ENCODE data around the gene EGFL6. TPM values are rescaled to one million over a fixed set of nuclear protein-coding genes. Genes with fewer than 3 reads are reported as not detected.
A peak's percentile ranks its signal among the peaks of the same experiment; 100 is the strongest.

EGFL6 gene
- polyA plus RNA-seq, 2 of the 4 experiments (the other 2 are of a cell fraction): not detected

- no peak; a peak in 1 of 6 replicates for ATAC-seq
- CTCF ChIA-PET: no interaction called here
- POLR2A ChIA-PET: no interaction called here
- peak in 1 of 2 experiments; percentile 25 for DNase-seq (ENCODE audit: low read depth in 1 of 2, low spot score in 1 of 2)
- no peak for TF ChIP-seq ATOH8 (CRISPR knock-in tag; IDR thresholded peaks at IDR 0.05; ENCODE audit: low read depth)
- TF ChIP-seq MAFK (IDR thresholded peaks at IDR 0.05; ENCODE audit: partially characterized antibody): peak; percentile 94
- Histone ChIP-seq H3K4me2 (no peak overlapping the region), H3K9me3 (no peaks in the 10 kb centered on the region), H3K4me1 (peaks cover 4% of the 10 kb centered on the region; the same call in 1 of the 3 replicates), H3K27ac (no peak overlapping the region), H3K4me3 (no peak overlapping the region)
- peak; percentile 65 for FAIRE-seq
- 58% methylated on average over 4 of the region's 4 CpGs for WGBS (ENCODE audit: missing lambda C conversion rate)
These were observed 28.5 kb downstream of the EGFL6 start for GRCh38 chrX:13597874-13598273.

DNA sequence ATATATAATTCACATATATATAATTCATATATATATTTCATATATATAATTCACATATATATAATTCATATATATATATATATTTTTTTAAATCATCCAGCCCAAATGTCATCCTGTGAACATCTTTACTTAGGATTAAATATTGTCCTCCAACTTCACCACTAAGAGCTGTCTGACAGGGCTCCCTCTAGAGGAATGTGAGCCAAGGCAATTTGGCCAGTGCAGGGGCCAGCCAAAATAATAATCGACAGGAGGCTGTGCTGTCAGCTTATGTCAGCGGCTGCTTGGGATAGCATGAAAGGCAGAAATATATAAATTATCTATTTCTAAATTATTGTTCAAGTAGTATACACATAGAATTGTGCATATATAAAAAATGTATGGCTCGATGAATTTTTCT, 29.5 kb downstream of the EGFL6 start:
- peaks cover 4% of the 10 kb centered on the region; the same call in 1 of the 3 replicates for H3K4me1 ChIP-seq
- CTCF ChIA-PET: interaction anchor here (1.1 kb wide), 1 partner anchor 24 kb away, joined by 4 read pairs; no protein-coding TSS in a partner anchor
- ATAC-seq (peak; percentile 68 to 80; a peak in 4 of 6 replicates), FAIRE-seq (no peak), DNase-seq (ENCODE audit: low read depth in 1 of 2, low spot score in 1 of 2) (peak; percentile 23 to 24)
- 27% methylated on average over 3 of the region's 3 CpGs for WGBS (ENCODE audit: missing lambda C conversion rate)
- H3K4me2 ChIP-seq: no peak overlapping the region
- H3K9me3 ChIP-seq: no peaks in the 10 kb centered on the region
- POLR2A ChIA-PET: no interaction called here
- H3K27ac ChIP-seq: no peak overlapping the region
- TF ChIP-seq MAX (IDR thresholded peaks at IDR 0.05) (no peak), KDM5A (IDR thresholded peaks at IDR 0.05) (no peak), ESRRA (IDR thresholded peaks at IDR 0.05; ENCODE audit: borderline replicate concordance, low read length) (no peak), CHD4 (IDR thresholded peaks at IDR 0.05; ENCODE audit: borderline replicate concordance) (no peak), RAD21 (conservative IDR thresholded peaks at IDR 0.05 in 1 of 2, IDR thresholded peaks at IDR 0.05 in 1 of 2) (peak in 1 of 2 experiments; percentile 11; a peak in 1 of 5 replicates), CTCF (IDR thresholded peaks at IDR 0.05) (peak; percentile 37), POLR2A (IDR thresholded peaks at IDR 0.05; ENCODE audit: low read length) (no peak)
- no peak overlapping the region for H3K4me3 ChIP-seq

- 4% methylated on average over 1 of the region's 1 CpG for WGBS (ENCODE audit: missing lambda C conversion rate)
- Histone ChIP-seq H3K4me3 (no peak overlapping the region), H3K9me3 (no peaks in the 10 kb centered on the region), H3K4me1 (peaks cover 4% of the 10 kb centered on the region; the same call in 1 of the 3 replicates), H3K27ac (no peak overlapping the region), H3K4me2 (no peak overlapping the region)
- ATAC-seq (no peak), DNase-seq (ENCODE audit: low read depth in 1 of 2, low spot score in 1 of 2) (no peak), FAIRE-seq (no peak)
- POLR2A ChIA-PET: no interaction called here
- CTCF ChIA-PET: interaction anchor here (1.1 kb wide), 1 partner anchor 24 kb away, joined by 4 read pairs; no protein-coding TSS in a partner anchor
- TF ChIP-seq POLR2AphosphoS2 (conservative IDR thresholded peaks at IDR 0.05; ENCODE audit: low read length) (no peak), ATOH8 (CRISPR knock-in tag; IDR thresholded peaks at IDR 0.05; ENCODE audit: low read depth) (no peak), SREBF2 (IDR thresholded peaks at IDR 0.05) (no peak), NPAS2 (CRISPR knock-in tag; IDR thresholded peaks at IDR 0.05; ENCODE audit: borderline replicate concordance) (no peak), JUNB (IDR thresholded peaks at IDR 0.05) (no peak), GATA3 (IDR thresholded peaks at IDR 0.05; ENCODE audit: borderline replicate concordance) (no peak)
These were observed 30.1 kb downstream of the EGFL6 start for GRCh38 chrX:13599491-13599890.

DNA sequence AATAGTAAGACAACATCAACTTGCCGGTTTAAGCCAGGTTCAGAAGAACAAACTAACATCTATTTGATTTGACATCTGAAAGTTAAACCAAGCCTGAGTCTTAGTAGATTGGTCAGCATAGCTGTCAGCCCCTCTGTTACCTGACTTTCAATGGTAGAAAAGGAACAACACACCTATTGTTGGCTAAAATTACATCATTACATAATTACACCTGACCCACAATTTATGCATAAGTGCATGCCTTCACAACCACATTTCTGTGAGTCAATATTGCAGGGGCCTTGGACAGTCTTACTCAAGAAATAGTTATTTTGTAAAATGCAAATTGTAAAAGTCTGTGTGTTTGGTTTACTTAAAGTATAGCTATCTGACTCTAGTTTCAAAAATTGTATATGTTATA, 36.2 kb downstream of the EGFL6 start:
- CTCF ChIA-PET: interaction anchor here (1.4 to 1.8 kb wide), 2 partner anchors 40 to 95 kb away, joined by 5 to 7 read pairs; no protein-coding TSS in a partner anchor
- peak; percentile 39 for FAIRE-seq
- H3K4me3 ChIP-seq: no peak overlapping the region
- no peak for TF ChIP-seq NPAS2 (CRISPR knock-in tag; IDR thresholded peaks at IDR 0.05; ENCODE audit: borderline replicate concordance)
- no peak for TF ChIP-seq NR3C1 (IDR thresholded peaks at IDR 0.05)
- TF ChIP-seq MAX (IDR thresholded peaks at IDR 0.05): no peak
- TF ChIP-seq, protein P1, sequence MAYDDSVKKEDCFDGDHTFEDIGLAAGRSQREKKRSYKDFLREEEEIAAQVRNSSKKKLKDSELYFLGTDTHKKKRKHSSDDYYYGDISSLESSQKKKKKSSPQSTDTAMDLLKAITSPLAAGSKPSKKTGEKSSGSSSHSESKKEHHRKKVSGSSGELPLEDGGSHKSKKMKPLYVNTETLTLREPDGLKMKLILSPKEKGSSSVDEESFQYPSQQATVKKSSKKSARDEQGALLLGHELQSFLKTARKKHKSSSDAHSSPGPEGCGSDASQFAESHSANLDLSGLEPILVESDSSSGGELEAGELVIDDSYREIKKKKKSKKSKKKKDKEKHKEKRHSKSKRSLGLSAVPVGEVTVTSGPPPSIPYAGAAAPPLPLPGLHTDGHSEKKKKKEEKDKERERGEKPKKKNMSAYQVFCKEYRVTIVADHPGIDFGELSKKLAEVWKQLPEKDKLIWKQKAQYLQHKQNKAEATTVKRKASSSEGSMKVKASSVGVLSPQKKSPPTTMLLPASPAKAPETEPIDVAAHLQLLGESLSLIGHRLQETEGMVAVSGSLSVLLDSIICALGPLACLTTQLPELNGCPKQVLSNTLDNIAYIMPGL (CRISPR knock-in tag; IDR thresholded peaks at IDR 0.05; ENCODE audit: borderline replicate concordance): no peak
- no peak for TF ChIP-seq RFX5 (IDR thresholded peaks at IDR 0.05)
- no peak for TF ChIP-seq MAFK (IDR thresholded peaks at IDR 0.05; ENCODE audit: partially characterized antibody)
- TF ChIP-seq RARB (CRISPR knock-in tag; IDR thresholded peaks at IDR 0.05): no peak
- no peak for TF ChIP-seq FOSB (CRISPR knock-in tag; IDR thresholded peaks at IDR 0.05)
- TF ChIP-seq HDAC2 (IDR thresholded peaks at IDR 0.05): no peak
- no peak for TF ChIP-seq ATOH8 (CRISPR knock-in tag; IDR thresholded peaks at IDR 0.05; ENCODE audit: low read depth)
- no peak for TF ChIP-seq CTCF (IDR thresholded peaks at IDR 0.05)

More for the DNA sequence above, 36.2 kb downstream of the EGFL6 start:
- H3K4me2 ChIP-seq: no peak overlapping the region
- 94% methylated on average over 1 of the region's 1 CpG for WGBS (ENCODE audit: missing lambda C conversion rate)
- no peak overlapping the region for H3K27ac ChIP-seq
- POLR2A ChIA-PET: no interaction called here
- no peaks in the 10 kb centered on the region for H3K4me1 ChIP-seq
- DNase-seq (ENCODE audit: low read depth in 1 of 2, low spot score in 1 of 2) (no peak), ATAC-seq (no peak)
- no peaks in the 10 kb centered on the region for H3K9me3 ChIP-seq
